GM21576 (cell line): Measurements from ENCODE around the gene ENOX1.
"Not testable (repeated sequence)": the region's sequence is repeated elsewhere in the genome, so short reads cannot be mapped to it uniquely, and the experiment has no call there.

Experiments used
- ATAC-seq: cut with Tn5 transposase; IDR thresholded peaks from one replicate; pipeline ENCODE4 v1.9.1; 2021; ENCODE audit warnings: mild to moderate bottlenecking, moderate library complexity; ENCODE audit not compliant: unreplicated experiment

Gene ENOX1

GRCh38 chr13:43441899-43442499 lies 344.8 kb downstream of the ENOX1 start:
- no peak for ATAC-seq

DNA sequence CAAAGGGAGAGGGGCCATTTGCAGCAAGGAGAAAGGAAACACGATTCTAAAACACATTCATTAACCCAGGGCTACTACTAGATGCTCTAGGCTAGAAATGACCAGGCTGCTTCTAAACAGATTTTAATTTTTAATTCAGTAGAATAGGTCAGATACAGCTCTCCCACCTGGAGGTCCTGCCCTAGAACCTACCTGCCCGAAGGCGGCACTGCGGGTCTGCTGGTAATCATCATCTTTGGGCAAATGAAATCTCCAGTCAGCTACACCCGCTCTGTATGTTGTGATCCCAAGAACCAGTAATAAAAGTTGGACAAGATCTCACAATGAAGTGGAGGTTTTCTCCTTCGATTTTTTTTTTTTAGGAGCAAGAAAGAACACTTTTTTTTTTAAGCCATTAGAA lies 345.3 kb downstream of the ENOX1 start:
- ATAC-seq = no peak

- ATAC-seq = no peak
These were observed 352.6 kb downstream of the ENOX1 start for GRCh38 chr13:43434191-43434590.

DNA sequence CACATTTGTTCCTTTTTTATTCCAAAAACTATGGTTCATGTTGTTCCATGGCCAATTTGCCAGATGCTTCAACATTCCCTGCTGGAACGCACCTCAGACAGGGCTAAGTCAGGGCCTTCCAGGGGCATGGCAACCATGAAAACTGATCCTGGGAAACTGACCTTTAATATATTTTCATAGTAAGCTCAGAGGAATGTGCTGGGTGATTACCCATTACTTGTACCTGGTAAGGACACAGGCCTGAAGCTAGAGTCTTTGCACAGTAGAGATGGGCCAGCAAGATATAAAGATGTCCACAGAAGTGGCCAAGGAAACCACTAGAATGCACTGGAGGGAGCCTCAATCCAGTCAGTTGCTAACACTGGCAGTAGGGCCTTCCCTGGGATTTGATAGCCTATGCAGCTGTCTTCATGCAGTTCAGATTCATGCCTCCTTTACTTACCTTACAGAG lies 353.1 kb downstream of the ENOX1 start:
- no peak for ATAC-seq

GRCh38 chr13:43432958-43433357 lies 353.8 kb downstream of the ENOX1 start:
- ATAC-seq = no peak

DNA sequence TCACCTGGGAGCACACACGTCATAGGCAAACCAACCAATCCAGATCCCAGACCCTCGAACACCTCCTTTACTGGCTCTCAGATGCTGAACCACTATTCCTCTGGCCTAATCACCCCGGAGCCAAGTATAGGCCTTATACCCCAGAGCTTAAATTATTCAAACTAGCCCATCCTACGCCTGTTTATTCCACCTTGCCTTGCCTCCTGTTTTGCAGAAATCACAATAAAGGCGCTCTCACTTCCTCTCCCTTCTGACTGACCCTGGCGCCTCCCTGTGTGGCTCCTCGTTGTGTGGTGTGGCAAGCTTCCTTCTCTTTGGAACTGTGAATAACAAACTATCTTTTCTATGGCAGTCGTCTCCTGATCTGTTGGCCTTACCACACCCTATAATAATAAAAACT lies 354.9 kb downstream of the ENOX1 start:
- ATAC-seq = no peak

DNA sequence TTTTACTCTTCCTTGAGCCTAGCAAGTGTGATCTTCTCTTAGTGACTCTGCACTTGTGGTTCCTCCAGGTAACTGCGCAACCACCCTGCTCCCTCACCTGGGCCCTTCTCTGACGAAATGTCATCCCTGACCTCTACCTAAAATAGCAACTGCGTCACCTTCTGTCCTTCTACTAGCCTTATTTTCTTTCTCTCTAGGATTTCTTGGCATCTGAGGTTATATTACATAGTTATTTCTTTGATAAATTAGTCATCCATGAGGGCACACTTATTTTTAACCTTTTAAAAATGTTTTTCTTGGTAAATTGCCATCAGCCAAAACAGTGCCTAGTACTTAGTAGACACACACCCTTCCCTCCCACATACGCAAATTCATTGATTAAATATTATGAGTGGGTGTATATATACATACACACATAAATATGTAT lies 355.5 kb downstream of the ENOX1 start:
- ATAC-seq = no peak

DNA sequence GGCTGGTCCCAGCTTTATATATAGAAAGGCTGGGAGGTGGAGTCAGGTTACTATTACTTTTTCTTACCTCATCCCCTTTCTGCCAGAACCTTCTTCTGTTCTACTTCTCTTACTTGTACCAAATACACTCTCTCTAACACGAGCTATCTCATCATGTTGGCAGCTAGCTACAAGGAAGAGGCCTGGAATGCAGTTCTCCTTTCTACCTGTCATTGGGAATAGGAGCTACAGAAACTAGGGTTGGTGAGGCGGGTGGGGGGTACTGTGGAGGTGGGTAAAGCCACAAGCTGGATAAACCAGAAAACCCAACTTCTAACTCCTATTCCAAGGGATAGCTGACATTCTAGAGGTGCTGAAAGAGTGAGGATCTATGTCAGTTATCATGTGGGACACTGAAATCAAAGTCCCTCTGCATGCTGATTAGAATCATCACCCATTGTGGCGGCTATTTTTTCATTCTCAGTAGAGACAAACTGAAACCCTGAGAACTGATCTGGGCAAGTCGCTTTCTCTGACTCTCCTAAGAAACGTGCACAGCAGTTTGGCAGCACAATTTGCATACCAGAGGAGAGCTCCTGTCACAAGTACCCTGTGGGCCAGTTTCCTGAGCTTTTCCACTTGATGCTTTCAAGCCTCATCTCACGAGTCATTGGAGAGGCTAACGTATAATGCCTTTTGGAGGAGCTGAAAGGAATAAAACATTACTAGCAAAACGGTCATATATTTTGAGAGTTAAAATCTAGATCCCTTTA lies 358.1 kb downstream of the ENOX1 start:
- ATAC-seq = no peak

- no peak for ATAC-seq
These were observed 360.4 kb downstream of the ENOX1 start for GRCh38 chr13:43426355-43426754.

GRCh38 chr13:43425234-43425633 lies 361.5 kb downstream of the ENOX1 start:
- no peak for ATAC-seq

- ATAC-seq = no peak
These were observed 362.4 kb downstream of the ENOX1 start for GRCh38 chr13:43424412-43424811.

- no peak for ATAC-seq
These were observed 364.7 kb downstream of the ENOX1 start for GRCh38 chr13:43422116-43422515.

- ATAC-seq = not testable (repeated sequence)
These were observed 369.9 kb downstream of the ENOX1 start for GRCh38 chr13:43416842-43417241.

DNA sequence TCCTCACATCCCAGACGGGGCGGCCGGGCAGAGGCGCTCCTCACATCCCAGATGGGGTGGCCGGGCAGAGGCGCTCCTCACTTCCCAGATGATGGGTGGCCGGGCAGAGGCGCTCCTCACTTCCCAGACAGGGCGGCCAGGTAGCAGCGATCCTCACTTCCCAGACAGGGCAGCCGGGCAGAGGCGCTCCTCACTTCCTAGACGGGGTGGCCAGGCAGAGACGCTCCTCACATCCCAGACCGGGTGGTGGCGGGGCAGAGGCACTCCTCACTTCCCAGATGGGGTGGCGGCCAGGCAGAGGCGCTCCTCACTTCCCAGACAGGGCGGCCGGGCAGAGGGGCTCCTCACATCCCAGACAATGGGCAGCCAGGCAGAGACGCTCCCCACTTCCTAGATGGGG lies 370.4 kb downstream of the ENOX1 start:
- not testable (repeated sequence) for ATAC-seq

DNA sequence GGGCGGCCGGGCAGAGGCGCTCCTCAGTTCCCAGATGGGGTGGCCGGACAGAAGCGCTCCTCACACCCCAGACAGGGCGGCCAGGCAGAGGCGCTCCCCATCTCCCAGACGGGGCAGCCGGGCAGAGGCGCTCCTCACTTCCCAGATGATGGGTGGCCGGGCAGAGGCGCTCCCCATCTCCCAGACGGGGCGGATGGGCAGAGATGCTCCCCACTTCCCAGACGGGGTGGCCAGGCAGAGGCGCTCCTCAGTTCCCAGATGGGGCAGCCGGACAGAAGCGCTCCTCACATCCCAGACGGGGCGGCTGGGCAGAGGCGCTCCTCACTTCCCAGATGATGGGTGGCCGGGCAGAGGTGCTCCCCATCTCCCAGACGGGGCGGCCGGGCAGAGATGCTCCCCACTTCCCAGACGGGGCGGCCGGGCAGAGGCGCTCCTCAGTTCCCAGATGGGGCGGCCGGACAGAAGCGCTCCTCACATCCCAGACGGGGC lies 370.8 kb downstream of the ENOX1 start:
- ATAC-seq = not testable (repeated sequence)

DNA sequence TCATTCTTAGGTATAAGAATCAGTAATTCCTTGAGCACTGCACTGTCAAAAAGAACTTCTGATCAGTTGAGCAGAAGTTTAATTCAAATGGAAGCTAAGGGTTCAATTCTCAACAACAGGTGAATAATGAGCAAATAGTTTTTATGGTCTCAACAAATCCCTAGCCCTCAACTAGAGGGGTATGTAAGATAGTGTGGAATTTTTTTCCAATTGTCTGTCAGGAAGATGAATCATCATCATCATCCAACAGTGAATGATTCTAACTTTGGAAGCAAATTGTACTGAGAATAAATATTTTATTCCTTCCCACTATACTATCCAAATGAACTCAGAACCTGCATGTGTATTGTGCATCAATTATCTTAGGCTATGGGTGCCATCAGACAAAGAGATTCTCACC lies 372.7 kb downstream of the ENOX1 start:
- no peak for ATAC-seq

DNA sequence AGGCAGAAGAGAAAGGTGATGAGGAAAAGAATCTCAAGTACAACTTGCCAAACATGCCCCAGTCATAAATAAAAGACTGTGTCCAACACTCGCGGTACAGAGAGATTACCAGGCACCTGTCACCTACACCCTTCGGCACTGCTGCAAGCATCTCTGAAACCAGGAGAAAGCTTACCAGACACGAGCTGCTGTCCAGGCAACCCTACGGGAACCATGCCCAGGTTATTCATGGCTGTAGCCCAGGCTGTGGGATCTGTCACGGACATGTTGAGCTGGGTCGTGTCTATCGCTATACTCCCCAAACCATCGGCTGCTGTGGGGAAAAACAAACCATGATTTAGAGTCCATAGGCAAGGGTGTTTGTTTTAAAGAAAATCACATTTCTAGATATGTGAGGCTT lies 375.0 kb downstream of the ENOX1 start:
- ATAC-seq = no peak

- ATAC-seq = no peak
These were observed 375.6 kb downstream of the ENOX1 start for GRCh38 chr13:43411211-43411610.

DNA sequence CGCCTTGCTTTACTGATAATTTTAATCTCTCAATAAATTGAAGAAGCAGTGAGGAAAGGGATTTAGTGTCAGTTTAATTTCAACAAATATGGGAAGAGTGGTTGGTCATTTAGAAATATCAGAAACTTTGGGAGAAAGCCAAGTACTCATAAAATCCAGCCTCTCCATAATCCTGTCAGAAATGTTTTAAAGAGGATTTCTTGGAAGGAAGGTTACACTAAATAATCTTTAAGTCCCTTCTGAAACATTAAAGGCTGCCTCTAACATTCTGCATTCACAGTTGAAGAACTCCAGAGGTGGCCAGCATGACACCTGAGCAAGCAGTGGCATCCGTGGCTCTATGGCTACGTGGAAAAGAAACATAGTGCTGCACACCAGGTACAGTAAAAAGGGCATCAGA lies 378.5 kb downstream of the ENOX1 start:
- ATAC-seq = no peak

- ATAC-seq = no peak
These were observed 379.7 kb downstream of the ENOX1 start for GRCh38 chr13:43407023-43407581.

GRCh38 chr13:43405457-43405856 lies 381.3 kb downstream of the ENOX1 start:
- no peak for ATAC-seq

DNA sequence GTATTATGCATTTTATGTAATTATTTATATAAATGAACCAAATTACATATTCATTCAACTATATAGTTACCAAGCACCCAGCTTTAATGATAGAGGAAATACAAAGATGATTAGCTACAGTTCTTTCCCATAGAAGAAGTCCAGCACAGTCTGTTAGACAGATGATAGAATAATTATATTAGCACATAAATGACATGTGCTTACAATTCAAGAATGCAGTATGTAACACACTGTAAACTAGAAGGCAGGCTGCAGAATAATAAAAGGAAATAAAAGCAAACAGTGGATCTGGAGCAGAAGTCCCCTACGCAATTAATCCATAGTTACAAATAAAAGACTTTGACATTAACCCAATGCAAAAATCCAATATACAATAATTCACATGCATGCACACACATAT lies 384.4 kb downstream of the ENOX1 start:
- no peak for ATAC-seq
